ENCODE measurements around the gene LLGL1.

Gene LLGL1

GRCh38 chr17:18186627-18186982 is 38.8 kb upstream of the LLGL1 start:
- peak overlapping the region; percentile 92 for H3K4me3 ChIP-seq (ENCODE audit: low read depth, low read length)
- no peak for TF ChIP-seq CTCF (IDR thresholded peaks at IDR 0.05; ENCODE audit: borderline replicate concordance, insufficient read depth, low read depth, low read length)

- H3K4me3 ChIP-seq (ENCODE audit: low read depth, low read length) = peak overlapping the region; percentile 92
- no peak for TF ChIP-seq CTCF (IDR thresholded peaks at IDR 0.05; ENCODE audit: borderline replicate concordance, insufficient read depth, low read depth, low read length)
Observed at GRCh38 chr17:18187226-18187625, 38.2 kb upstream of the LLGL1 start.

DNA sequence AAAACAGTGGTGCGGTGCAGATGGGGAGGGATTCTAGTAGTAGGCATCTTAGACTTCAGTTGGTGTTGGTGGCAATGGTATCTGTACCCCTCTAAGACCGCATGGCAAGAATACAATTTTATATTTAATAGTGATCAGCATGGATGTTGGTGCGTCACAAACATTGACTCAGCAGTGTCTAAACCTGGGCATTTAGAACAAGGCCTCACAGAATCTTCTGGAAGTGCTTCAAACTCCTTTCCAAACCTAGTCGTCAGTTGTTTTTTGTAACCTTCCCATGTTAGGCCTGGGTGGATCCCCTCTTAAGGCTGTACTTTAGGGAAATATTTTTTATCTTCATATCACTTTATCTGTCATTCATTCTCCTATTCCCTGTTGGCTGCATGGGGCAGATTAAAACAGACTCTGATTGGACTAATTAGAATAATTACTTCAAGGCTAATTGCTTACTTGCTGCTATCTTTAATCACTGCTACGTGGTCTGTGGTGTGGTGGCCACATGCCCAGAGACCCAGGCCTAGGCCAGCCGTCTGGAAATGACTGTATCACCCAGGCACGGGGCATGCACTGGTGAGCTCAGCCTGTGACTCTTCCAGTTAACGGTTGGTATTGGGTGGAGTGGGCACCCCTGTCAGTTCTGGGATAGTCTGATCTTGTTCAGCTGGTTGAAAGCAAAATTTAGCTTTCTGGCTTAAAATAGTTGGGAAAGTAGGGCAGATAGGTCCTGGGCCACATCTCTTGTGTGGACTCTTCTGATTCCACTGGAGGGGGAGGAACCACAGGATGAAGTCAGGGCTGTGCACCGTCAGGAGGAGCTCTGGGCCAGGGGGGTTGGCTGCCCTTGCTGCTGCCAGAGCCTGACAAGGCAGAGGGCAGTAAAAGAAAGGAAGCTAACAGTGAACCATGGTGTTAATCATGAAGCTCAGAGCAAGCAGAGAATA is 37.3 kb upstream of the LLGL1 start:
- TF ChIP-seq CTCF (IDR thresholded peaks at IDR 0.05; ENCODE audit: borderline replicate concordance, insufficient read depth, low read depth, low read length) = no peak
- no peak overlapping the region for H3K4me3 ChIP-seq (ENCODE audit: low read depth, low read length)

- no peak for TF ChIP-seq CTCF (IDR thresholded peaks at IDR 0.05; ENCODE audit: borderline replicate concordance, insufficient read depth, low read depth, low read length)
- H3K4me3 ChIP-seq (ENCODE audit: low read depth, low read length) = no peak overlapping the region
Observed at GRCh38 chr17:18190628-18191235, 34.7 kb upstream of the LLGL1 start.

DNA sequence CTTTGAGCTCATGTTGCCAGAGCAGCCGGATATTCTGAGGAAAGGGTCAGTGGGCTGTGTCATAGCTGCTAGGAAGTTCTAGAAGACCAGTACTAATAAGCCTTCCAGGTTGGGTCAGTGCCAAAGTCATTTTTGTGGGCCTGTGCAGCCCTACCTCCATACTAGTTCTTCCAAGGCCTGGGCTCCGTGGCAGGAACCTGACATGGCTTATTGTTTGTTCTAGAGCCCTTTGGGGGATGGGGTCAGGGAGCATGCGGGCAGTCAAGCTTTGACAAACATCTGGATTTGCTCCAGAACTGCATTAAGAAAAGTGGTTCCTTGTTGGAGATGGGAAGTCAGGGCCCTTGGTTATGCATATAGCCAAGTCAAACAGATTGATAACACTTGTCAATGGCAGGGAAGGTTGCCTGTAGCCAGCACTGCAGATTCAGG is 34.2 kb upstream of the LLGL1 start:
- no peak overlapping the region for H3K4me3 ChIP-seq (ENCODE audit: low read depth, low read length)
- TF ChIP-seq CTCF (IDR thresholded peaks at IDR 0.05; ENCODE audit: borderline replicate concordance, insufficient read depth, low read depth, low read length) = no peak

DNA sequence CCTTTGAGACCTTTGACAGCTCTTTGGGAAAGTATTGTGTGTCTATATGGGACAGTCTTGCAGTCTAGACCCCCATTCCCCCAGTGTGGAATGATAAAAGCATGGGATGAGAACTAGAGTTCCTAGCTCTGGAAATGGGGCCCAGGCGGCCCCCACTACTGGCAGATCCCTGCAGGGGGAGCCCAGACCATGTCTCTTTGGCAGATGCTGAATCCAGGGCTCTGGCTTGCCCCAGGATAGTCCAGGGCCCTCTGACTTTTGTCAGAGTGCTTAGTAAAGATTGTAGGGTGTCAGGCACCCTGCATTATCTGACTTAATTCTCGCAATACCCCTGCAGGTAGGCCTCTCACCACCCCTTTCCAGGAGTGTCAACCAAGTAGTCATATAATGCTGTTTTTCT is 33.5 kb upstream of the LLGL1 start:
- TF ChIP-seq CTCF (IDR thresholded peaks at IDR 0.05; ENCODE audit: borderline replicate concordance, insufficient read depth, low read depth, low read length) = peak; percentile 36; the same call in 1 of the 2 replicates

GRCh38 chr17:18194394-18194793 is 31.0 kb upstream of the LLGL1 start:
- H3K4me3 ChIP-seq (ENCODE audit: low read depth, low read length) = no peak overlapping the region
- TF ChIP-seq CTCF (IDR thresholded peaks at IDR 0.05; ENCODE audit: borderline replicate concordance, insufficient read depth, low read depth, low read length) = no peak

More for the DNA sequence above, 33.5 kb upstream of the LLGL1 start:
- H3K4me3 ChIP-seq (ENCODE audit: low read depth, low read length) = no peak overlapping the region

Measured in GM12875 (cell line).